GM12892 (cell line): ENCODE results near the gene RTCA.
"Not testable (repeated sequence)": the region's sequence is repeated elsewhere in the genome, so short reads cannot be mapped to it uniquely, and the experiment has no call there.

Experiments
- DNase-seq: peaks from one replicate; pipeline ENCODE4 v3.0.0; 2011; ENCODE audit not compliant: insufficient read length
- FAIRE-seq: peaks from 2 replicates; lab custom pipeline; 2011; peaks lifted over from hg19 to GRCh38; lab: Jason Lieb, UNC
- POLR2A ChIP-seq: IDR thresholded peaks from 2 replicates; pipeline ENCODE4 v1.6.1; 2011; ENCODE audit warnings: low read depth, low read length, control low read depth
- POLR2AphosphoS5 ChIP-seq: IDR thresholded peaks from 2 replicates; pipeline ENCODE4 v1.6.1; 2011; ENCODE audit warnings: low read depth, low read length, control low read depth
- TAF1 ChIP-seq: IDR thresholded peaks from 2 replicates; pipeline ENCODE4 v1.6.1; 2011; ENCODE audit warnings: low read depth, mild to moderate bottlenecking, control low read depth, low read length, borderline replicate concordance

RTCA gene

GRCh38 chr1:100239961-100240360 lies 26.1 kb upstream of the RTCA start:
- TF ChIP-seq TAF1: no peak
- TF ChIP-seq POLR2A: no peak
- TF ChIP-seq POLR2AphosphoS5: no peak
- FAIRE-seq: no peak
- no peak for DNase-seq

GRCh38 chr1:100240631-100241030 lies 25.4 kb upstream of the RTCA start:
- TF ChIP-seq POLR2A: no peak
- TF ChIP-seq TAF1: no peak
- TF ChIP-seq POLR2AphosphoS5: no peak
- DNase-seq (no peak), FAIRE-seq (no peak)

GRCh38 chr1:100246738-100247137 lies 19.3 kb upstream of the RTCA start:
- FAIRE-seq (no peak), DNase-seq (no peak)
- TF ChIP-seq TAF1 (no peak), POLR2A (no peak), POLR2AphosphoS5 (no peak)

- DNase-seq (no peak), FAIRE-seq (no peak)
- TF ChIP-seq POLR2A: no peak
- TF ChIP-seq POLR2AphosphoS5: no peak
- TF ChIP-seq TAF1: no peak
These were observed 16.9 kb upstream of the RTCA start for GRCh38 chr1:100249155-100249536.

GRCh38 chr1:100249537-100250257 lies 16.3 kb upstream of the RTCA start, which contains the start of gene DBT:
Gene DBT (minus strand): TSS chr1:100249834. CDS start chr1:100249820, 14 bp downstream.
- peak; percentile 79 for DNase-seq
- peak; percentile 100 for FAIRE-seq
- TF ChIP-seq POLR2A (peak; percentile 98), TAF1 (peak; percentile 94), POLR2AphosphoS5 (peak; percentile 95)

GRCh38 chr1:100250264-100250663 lies 15.8 kb upstream of the RTCA start:
- TF ChIP-seq TAF1: no peak
- TF ChIP-seq POLR2AphosphoS5: no peak
- no peak for TF ChIP-seq POLR2A
- DNase-seq (no peak), FAIRE-seq (no peak)

GRCh38 chr1:100250807-100251206 lies 15.2 kb upstream of the RTCA start:
- no peak for TF ChIP-seq TAF1
- no peak for TF ChIP-seq POLR2AphosphoS5
- no peak for TF ChIP-seq POLR2A
- FAIRE-seq: no peak
- DNase-seq: no peak

- no peak for FAIRE-seq
- TF ChIP-seq POLR2A: no peak
- no peak for TF ChIP-seq POLR2AphosphoS5
- no peak for TF ChIP-seq TAF1
- no peak for DNase-seq
These were observed 13.1 kb upstream of the RTCA start for GRCh38 chr1:100252901-100253300.

- FAIRE-seq (no peak), DNase-seq (no peak)
- TF ChIP-seq TAF1 (no peak), POLR2A (no peak)
These were observed 12.5 kb upstream of the RTCA start for GRCh38 chr1:100253552-100253951.

- not testable (repeated sequence) for FAIRE-seq, DNase-seq
These were observed 9.7 kb upstream of the RTCA start for GRCh38 chr1:100256273-100256672.

GRCh38 chr1:100258427-100258826 lies 7.6 kb upstream of the RTCA start:
- FAIRE-seq, DNase-seq: not testable (repeated sequence)

- DNase-seq: no peak
- no peak for FAIRE-seq
- TF ChIP-seq TAF1: no peak
- no peak for TF ChIP-seq POLR2AphosphoS5
- no peak for TF ChIP-seq POLR2A
These were observed 4.3 kb upstream of the RTCA start for GRCh38 chr1:100261686-100262085.

GRCh38 chr1:100264081-100264480 lies 1.9 kb upstream of the RTCA start:
- FAIRE-seq, DNase-seq: not testable (repeated sequence)
